Measurements from ENCODE around the gene HDAC9.

GRCh38 chr7:18798088-18798906 is 302.7 kb downstream of the HDAC9 start:
- no peak for TF ChIP-seq CTCF (IDR thresholded peaks at IDR 0.05; ENCODE audit: borderline replicate concordance, extremely low read depth, low read length, poor library complexity, severe bottlenecking)
- no peak for TF ChIP-seq EZH2 (IDR thresholded peaks at IDR 0.05; ENCODE audit: borderline replicate concordance, low read depth, low read length, severe bottlenecking)

All from DND-41 (cell line).